ENCODE measurements around the gene MYH7B. TPM values are rescaled to one million over a fixed set of nuclear protein-coding genes. Genes with fewer than 3 reads are reported as not detected.
A peak's percentile ranks its signal among the peaks of the same experiment; 100 is the strongest.

The MYH7B gene
- total and polyA plus RNA-seq, 12 donors: 0.07 to 9.6 (median 0.45) TPM; not detected in 1

DNA sequence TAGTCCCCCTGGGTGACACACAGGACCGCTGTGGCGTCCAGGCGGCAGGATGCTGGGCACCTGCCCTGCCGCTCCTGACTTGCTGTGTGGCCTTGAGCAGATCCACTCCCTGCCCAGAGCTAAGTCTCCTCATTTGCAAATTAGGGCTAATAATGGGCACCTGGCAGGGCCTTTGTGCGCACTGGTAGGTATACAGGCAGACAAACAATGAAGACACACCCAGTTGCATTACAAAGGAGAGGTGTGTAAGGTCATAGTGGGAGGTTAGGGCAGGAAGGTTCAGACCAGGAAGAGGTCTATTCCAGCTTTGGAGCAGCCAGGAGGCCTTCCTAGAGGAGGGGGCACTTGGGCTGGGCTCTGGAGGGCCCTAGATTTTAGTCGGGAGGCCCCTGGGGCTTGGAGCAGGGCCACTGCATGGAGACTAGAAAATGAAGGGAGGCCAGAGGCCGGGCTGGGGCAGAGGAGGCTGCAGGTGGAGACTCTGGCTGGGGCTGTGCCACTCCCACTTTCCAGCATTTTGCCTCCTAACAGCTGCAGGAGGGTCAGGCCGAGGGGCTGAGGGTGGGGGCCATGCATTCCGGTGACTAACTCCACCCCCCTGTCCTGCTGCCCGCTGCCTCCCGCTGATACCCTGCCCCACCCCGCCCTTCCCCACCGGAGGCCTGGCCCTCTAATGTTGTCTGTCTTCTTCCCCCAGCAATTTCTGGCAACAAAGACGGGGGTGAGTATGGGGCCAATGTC lies 28.5 kb downstream of the MYH7B start:
- 39 to 51% (median 49%) methylated on average over 7 to 14 of the region's 14 CpGs for WGBS, 4 donors
- intact Hi-C loops (cut with DNase I): no loop called here
- no peak overlapping the region for H3K27ac ChIP-seq
- H3K4me1 ChIP-seq (replicated peaks in 1 of 2): peaks cover 0 to 4% of the 10 kb centered on the region in 2 donors
- H3K36me3 ChIP-seq (replicated peaks in 1 of 2): no peaks in the 10 kb centered on the region
- DNase-seq: no peak
- H3K4me3 ChIP-seq: no peak overlapping the region
- H3K9me3 ChIP-seq (replicated peaks in 1 of 3): no peaks in the 10 kb centered on the region
- no peaks in the 10 kb centered on the region for H3K27me3 ChIP-seq
- TF ChIP-seq POLR2A (IDR thresholded peaks at IDR 0.05): no peak

DNA sequence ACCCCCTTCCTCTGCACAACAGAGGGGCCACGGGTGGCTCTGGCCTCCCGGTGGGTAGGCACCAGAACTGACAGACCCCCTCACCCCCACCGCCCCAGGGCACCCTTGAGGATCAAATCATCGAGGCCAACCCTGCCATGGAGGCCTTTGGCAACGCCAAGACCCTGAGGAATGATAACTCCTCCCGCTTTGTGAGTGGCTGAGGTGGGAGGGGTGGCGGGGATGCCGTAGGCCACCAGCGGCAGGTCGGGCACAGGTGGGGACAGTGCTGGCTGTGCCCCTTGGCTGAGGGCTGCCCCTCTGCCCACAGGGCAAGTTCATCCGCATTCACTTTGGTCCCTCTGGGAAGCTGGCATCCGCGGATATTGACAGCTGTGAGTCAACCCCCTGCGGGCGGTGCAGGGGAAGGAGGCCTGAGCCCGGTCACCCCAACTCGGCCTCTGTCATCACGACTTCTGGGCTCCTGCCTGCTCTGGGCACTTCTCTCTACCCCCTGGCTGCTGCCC lies 29.1 kb downstream of the MYH7B start:
- TF ChIP-seq POLR2A (IDR thresholded peaks at IDR 0.05): no peak
- TF ChIP-seq, protein P1, sequence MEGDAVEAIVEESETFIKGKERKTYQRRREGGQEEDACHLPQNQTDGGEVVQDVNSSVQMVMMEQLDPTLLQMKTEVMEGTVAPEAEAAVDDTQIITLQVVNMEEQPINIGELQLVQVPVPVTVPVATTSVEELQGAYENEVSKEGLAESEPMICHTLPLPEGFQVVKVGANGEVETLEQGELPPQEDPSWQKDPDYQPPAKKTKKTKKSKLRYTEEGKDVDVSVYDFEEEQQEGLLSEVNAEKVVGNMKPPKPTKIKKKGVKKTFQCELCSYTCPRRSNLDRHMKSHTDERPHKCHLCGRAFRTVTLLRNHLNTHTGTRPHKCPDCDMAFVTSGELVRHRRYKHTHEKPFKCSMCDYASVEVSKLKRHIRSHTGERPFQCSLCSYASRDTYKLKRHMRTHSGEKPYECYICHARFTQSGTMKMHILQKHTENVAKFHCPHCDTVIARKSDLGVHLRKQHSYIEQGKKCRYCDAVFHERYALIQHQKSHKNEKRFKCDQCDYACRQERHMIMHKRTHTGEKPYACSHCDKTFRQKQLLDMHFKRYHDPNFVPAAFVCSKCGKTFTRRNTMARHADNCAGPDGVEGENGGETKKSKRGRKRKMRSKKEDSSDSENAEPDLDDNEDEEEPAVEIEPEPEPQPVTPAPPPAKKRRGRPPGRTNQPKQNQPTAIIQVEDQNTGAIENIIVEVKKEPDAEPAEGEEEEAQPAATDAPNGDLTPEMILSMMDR (IDR thresholded peaks at IDR 0.05): no peak
- Histone ChIP-seq H3K4me1 (replicated peaks in 1 of 2) (peaks cover 0 to 4% of the 10 kb centered on the region in 2 donors), H3K27me3 (no peaks in the 10 kb centered on the region), H3K27ac (no peak overlapping the region), H3K4me3 (no peak overlapping the region), H3K9me3 (replicated peaks in 1 of 3) (no peaks in the 10 kb centered on the region), H3K36me3 (replicated peaks in 1 of 2) (no peaks in the 10 kb centered on the region)
- intact Hi-C loops (cut with DNase I): no loop called here
- DNase-seq: peak in 2 of 7 donors; percentile 24 to 25
- WGBS, 4 donors: 63 to 73% (median 68%) methylated on average over 3 to 18 of the region's 18 CpGs

DNA sequence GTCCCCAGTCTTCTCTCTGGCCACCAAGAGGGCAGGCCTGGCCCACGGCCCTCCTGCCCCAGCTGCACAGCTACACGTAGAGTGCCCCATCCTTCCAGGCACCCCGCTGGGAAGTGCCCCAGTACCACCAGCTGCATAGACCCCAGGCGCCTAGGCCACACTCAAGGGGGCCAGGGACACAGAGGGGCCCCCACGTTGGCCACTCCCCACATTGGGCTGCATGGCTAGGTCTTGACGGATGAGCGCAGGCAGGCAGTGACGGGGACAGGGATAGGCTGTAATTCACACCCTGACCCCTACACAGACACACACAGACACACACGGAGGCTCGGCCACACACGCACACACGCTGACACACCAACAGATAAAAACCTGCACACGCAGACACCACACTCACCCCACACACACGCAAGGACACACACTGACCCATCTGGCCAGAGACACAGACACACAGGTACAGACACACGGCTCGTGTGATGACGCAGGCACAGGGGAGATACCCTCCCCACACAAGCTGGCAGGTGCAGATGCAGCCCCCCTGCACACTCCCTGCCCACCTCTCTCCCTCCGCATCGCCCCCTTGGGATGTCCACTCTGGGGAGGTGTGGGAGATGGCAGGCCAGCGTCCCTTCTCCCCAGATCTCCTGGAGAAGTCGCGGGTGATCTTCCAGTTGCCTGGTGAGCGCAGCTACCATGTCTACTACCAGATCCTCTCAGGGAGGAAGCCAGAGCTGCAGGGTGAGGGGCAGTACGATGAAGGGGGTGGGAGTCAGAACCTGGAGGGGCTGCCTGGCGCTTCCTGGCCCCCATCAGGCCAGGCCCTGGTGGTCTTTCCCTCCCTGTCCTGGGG lies 30.0 kb downstream of the MYH7B start:
- Histone ChIP-seq H3K27ac (no peak overlapping the region), H3K4me1 (replicated peaks in 1 of 2) (peaks cover 0 to 4% of the 10 kb centered on the region in 2 donors), H3K9me3 (replicated peaks in 1 of 3) (no peaks in the 10 kb centered on the region), H3K27me3 (no peaks in the 10 kb centered on the region), H3K4me3 (no peak overlapping the region), H3K36me3 (replicated peaks in 1 of 2) (no peaks in the 10 kb centered on the region)
- intact Hi-C loops (cut with DNase I): no loop called here
- DNase-seq: peak in 1 of 7 donors; percentile 24
- 68 to 75% (median 70%) methylated on average over 17 to 25 of the region's 25 CpGs for WGBS, 4 donors
- TF ChIP-seq POLR2A (IDR thresholded peaks at IDR 0.05): no peak
- TF ChIP-seq, protein P1 (IDR thresholded peaks at IDR 0.05): no peak

DNA sequence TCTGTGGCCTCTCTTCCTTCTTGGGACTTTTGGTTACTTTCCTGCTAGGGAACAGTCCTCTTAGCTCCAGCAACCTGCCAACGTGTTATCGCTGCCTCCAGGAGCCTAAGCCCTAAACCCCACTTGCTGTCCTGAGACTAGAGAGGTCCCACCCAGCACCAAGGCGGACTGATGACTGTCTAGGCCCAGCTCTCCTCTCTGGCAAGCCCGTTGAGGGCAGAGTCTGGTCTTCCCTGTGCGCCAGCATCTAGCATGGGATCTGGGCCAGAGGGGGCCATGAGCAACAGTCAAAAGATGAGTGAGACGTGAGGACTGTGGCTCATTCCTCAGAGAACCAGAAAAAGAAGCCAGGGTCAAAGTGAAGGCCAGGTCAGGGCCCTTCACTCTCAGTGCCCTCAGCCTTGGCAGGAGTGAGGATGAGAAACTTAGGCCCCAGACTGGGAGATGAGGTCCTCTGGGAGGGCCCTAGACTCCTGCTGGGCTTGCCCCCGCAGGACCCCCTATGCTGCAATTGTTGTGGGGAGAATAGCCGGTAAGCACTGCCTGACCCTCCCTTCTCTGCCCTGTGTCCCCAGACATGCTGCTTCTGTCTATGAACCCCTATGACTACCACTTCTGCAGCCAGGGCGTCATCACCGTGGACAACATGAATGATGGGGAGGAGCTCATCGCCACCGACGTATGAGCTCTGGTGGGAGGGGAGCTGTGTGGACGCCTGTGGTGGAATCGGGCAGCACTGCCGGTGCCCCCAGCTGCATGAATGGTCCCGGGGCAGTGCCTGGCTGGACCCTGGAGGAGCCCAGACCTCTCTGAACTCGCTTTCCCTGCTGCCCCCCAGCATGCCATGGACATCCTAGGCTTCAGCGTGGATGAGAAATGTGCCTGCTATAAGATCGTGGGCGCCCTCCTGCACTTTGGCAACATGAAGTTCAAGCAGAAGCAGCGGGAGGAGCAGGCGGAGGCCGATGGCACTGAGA lies 30.9 kb downstream of the MYH7B start:
- Histone ChIP-seq H3K4me3 (no peak overlapping the region), H3K27me3 (no peaks in the 10 kb centered on the region), H3K4me1 (replicated peaks in 1 of 2) (peaks cover 0 to 4% of the 10 kb centered on the region in 2 donors), H3K9me3 (replicated peaks in 1 of 3) (no peaks in the 10 kb centered on the region), H3K36me3 (replicated peaks in 1 of 2) (no peaks in the 10 kb centered on the region), H3K27ac (no peak overlapping the region)
- WGBS, 4 donors: 60 to 76% (median 73%) methylated on average over 7 to 24 of the region's 24 CpGs
- TF ChIP-seq, protein P1 (IDR thresholded peaks at IDR 0.05): no peak
- no peak for TF ChIP-seq POLR2A (IDR thresholded peaks at IDR 0.05)
- intact Hi-C loops (cut with DNase I): no loop called here
- peak in 2 of 7 donors; percentile 25 to 26 for DNase-seq
